HepG2 (cell line): ENCODE results near the gene TASOR2. TPM values are rescaled to one million over a fixed set of nuclear protein-coding genes. Genes with fewer than 3 reads are reported as not detected.
A peak's percentile ranks its signal among the peaks of the same experiment; 100 is the strongest.

ENCODE experiments used
- CEBPG ChIP-seq: IDR thresholded peaks from 2 replicates; pipeline ENCODE4 v1.6.1; 2016
- CHD2 ChIP-seq: IDR thresholded peaks from 2 replicates; pipeline ENCODE4 v1.6.1; 2011; ENCODE audit warnings: low read depth, low read length, improper control_type of control experiment
- CREB1 ChIP-seq, 2 experiments: fragments of 450-650 bp in 1 of 2; IDR thresholded peaks; 2 replicates each; pipeline ENCODE4 v1.6.1; 2016 to 2017; ENCODE audit warnings: control low read depth in 1 of 2, mild to moderate bottlenecking in 1 of 2, missing compliant biosample characterization in 1 of 2, missing genetic modification characterization in 1 of 2
- DPF2 ChIP-seq: sonication (generic); formaldehyde crosslinking; IDR thresholded peaks from 2 replicates; pipeline ENCODE4 v1.4.0; 2020; ENCODE audit warnings: mild to moderate bottlenecking, low read depth, missing genetic modification reagents, borderline replicate concordance
- E2F5 ChIP-seq: sonication (generic); formaldehyde crosslinking; conservative IDR thresholded peaks from 2 replicates; pipeline ENCODE4 v1.4.0; 2020; ENCODE audit warnings: missing genetic modification reagents
- FOXA1 ChIP-seq, 2 experiments: fragments of 450-650 bp in 1 of 2; sonication (generic) in 1 of 2; formaldehyde crosslinking in 1 of 2; IDR thresholded peaks; 2 replicates each; pipeline versions ENCODE4 v1.4.0 to v1.6.1; 2016 to 2020; ENCODE audit warnings: missing genetic modification reagents in 1 of 2
- HMGXB4 ChIP-seq, 2 experiments: sonication (generic) in 1 of 2; formaldehyde crosslinking in 1 of 2; IDR thresholded peaks; 2 replicates each; pipeline versions ENCODE4 v1.4.0 to v1.6.1; 2018 to 2020; ENCODE audit warnings: missing genetic modification reagents in 2 of 2, borderline replicate concordance in 1 of 2, low read depth in 1 of 2, mild to moderate bottlenecking in 1 of 2, missing biosample characterization in 1 of 2
- JUND ChIP-seq: sonication (generic); formaldehyde crosslinking; IDR thresholded peaks from 2 replicates; pipeline ENCODE4 v1.8.0; 2022; ENCODE audit warnings: mild to moderate bottlenecking, missing genetic modification reagents
- KLF12 ChIP-seq: sonication (generic); formaldehyde crosslinking; IDR thresholded peaks from 2 replicates; pipeline ENCODE4 v1.4.0; 2020; ENCODE audit warnings: missing genetic modification reagents, borderline replicate concordance
- MED8 ChIP-seq: sonication (generic); formaldehyde crosslinking; IDR thresholded peaks from 2 replicates; pipeline ENCODE4 v1.8.1; 2023; ENCODE audit warnings: mild to moderate bottlenecking, missing genetic modification reagents; ENCODE audit not compliant: insufficient replicate concordance
- MIER2 ChIP-seq: IDR thresholded peaks from 2 replicates; pipeline ENCODE4 v1.6.1; 2016; ENCODE audit warnings: missing biosample characterization, missing genetic modification reagents
- MTF1 ChIP-seq: sonication (generic); formaldehyde crosslinking; IDR thresholded peaks from 2 replicates; pipeline ENCODE4 v1.5.0; 2020; ENCODE audit warnings: missing genetic modification reagents
- MXI1 ChIP-seq: IDR thresholded peaks from 3 replicates; pipeline ENCODE4 v1.6.1; 2012; ENCODE audit warnings: low read depth, low read length, inconsistent platforms, borderline replicate concordance
- NR1H2 ChIP-seq: sonication (generic); formaldehyde crosslinking; IDR thresholded peaks from 2 replicates; pipeline ENCODE4 v1.8.1; 2022; ENCODE audit warnings: low read depth, missing genetic modification reagents, borderline replicate concordance
- PITX1 ChIP-seq: sonication (generic); formaldehyde crosslinking; IDR thresholded peaks from 2 replicates; pipeline ENCODE4 v1.5.1; 2020; ENCODE audit warnings: mild to moderate bottlenecking, missing genetic modification reagents
- TBX2 ChIP-seq: sonication (generic); formaldehyde crosslinking; IDR thresholded peaks from 2 replicates; pipeline ENCODE4 v1.5.0; 2020; ENCODE audit warnings: missing genetic modification reagents, mild to moderate bottlenecking, borderline replicate concordance
- TFDP1 ChIP-seq: IDR thresholded peaks from 2 replicates; pipeline ENCODE4 v1.6.1; 2016; ENCODE audit warnings: missing compliant biosample characterization, missing genetic modification reagents, borderline replicate concordance
- YEATS4 ChIP-seq: sonication (generic); formaldehyde crosslinking; IDR thresholded peaks from 2 replicates; pipeline ENCODE4 v1.4.0; 2020; ENCODE audit warnings: missing genetic modification reagents, borderline replicate concordance
- ZNF143 ChIP-seq: sonication (generic); formaldehyde crosslinking; IDR thresholded peaks from 2 replicates; pipeline ENCODE4 v1.4.0; 2020; ENCODE audit warnings: missing genetic modification reagents
- ZNF24 ChIP-seq: fragments of 450-650 bp; IDR thresholded peaks from 2 replicates; pipeline ENCODE4 v1.6.1; 2017; ENCODE audit warnings: antibody characterized with exemption, mild to moderate bottlenecking
- ZNF292 ChIP-seq: sonication (generic); formaldehyde crosslinking; IDR thresholded peaks from 2 replicates; pipeline ENCODE4 v1.8.1; 2022; ENCODE audit warnings: mild to moderate bottlenecking, low read depth, missing genetic modification reagents, borderline replicate concordance
- ZNF367 ChIP-seq: sonication (generic); formaldehyde crosslinking; IDR thresholded peaks from 2 replicates; pipeline ENCODE4 v1.4.0; 2020; ENCODE audit warnings: missing genetic modification reagents, borderline replicate concordance
- ZNF468 ChIP-seq: sonication (generic); formaldehyde crosslinking; IDR thresholded peaks from 2 replicates; pipeline ENCODE4 v1.8.0; 2022; ENCODE audit warnings: mild to moderate bottlenecking, moderate library complexity, missing genetic modification reagents
- ZNF768 ChIP-seq: sonication (generic); formaldehyde crosslinking; IDR thresholded peaks from 2 replicates; pipeline ENCODE4 v1.4.0; 2020; ENCODE audit warnings: missing genetic modification reagents
- ZNF775 ChIP-seq: sonication (generic); formaldehyde crosslinking; IDR thresholded peaks from 2 replicates; pipeline ENCODE4 v1.4.0; 2020; ENCODE audit warnings: missing genetic modification reagents, mild to moderate bottlenecking, moderate library complexity, borderline replicate concordance
- ZSCAN31 ChIP-seq: sonication (generic); formaldehyde crosslinking; IDR thresholded peaks from 2 replicates; pipeline ENCODE4 v1.5.0; 2020; ENCODE audit warnings: low read depth, mild to moderate bottlenecking, missing genetic modification reagents
- polyA plus RNA-seq, 8 experiments: library from polyadenylated mRNA; depleted of rRNA in 3 of 8; stranded (reverse) in 7 of 8; unstranded in 1 of 8; fragments of >200 nt; fragmentation: Illumina TruSeq in 4 of 8; extraction: Trizol in 4 of 8; gene quantifications; 2 replicates each; pipeline versions ENCODE4 v1.2.1 to v1.2.3, GENCODE V29; 2011 to 2016; ENCODE audit warnings: low read depth in 4 of 8, missing spikeins in 1 of 8, mixed read lengths in 1 of 8; ENCODE audit not compliant: insufficient read depth in 1 of 8
- total RNA-seq, 5 experiments: library from RNA; depleted of rRNA; stranded (reverse); fragments of >200 nt; fragmentation: Illumina TruSeq; extraction: Trizol; gene quantifications; 2 replicates each; pipeline ENCODE4 v1.2.3, GENCODE V29; 2016; ENCODE audit warnings: low read depth in 1 of 5

Gene TASOR2
- total and polyA plus RNA-seq, 2 of the 13 experiments (the other 11 are each of a cell fraction or from before 2014, with no cell fraction given) = 24.2 to 55.3 TPM

DNA sequence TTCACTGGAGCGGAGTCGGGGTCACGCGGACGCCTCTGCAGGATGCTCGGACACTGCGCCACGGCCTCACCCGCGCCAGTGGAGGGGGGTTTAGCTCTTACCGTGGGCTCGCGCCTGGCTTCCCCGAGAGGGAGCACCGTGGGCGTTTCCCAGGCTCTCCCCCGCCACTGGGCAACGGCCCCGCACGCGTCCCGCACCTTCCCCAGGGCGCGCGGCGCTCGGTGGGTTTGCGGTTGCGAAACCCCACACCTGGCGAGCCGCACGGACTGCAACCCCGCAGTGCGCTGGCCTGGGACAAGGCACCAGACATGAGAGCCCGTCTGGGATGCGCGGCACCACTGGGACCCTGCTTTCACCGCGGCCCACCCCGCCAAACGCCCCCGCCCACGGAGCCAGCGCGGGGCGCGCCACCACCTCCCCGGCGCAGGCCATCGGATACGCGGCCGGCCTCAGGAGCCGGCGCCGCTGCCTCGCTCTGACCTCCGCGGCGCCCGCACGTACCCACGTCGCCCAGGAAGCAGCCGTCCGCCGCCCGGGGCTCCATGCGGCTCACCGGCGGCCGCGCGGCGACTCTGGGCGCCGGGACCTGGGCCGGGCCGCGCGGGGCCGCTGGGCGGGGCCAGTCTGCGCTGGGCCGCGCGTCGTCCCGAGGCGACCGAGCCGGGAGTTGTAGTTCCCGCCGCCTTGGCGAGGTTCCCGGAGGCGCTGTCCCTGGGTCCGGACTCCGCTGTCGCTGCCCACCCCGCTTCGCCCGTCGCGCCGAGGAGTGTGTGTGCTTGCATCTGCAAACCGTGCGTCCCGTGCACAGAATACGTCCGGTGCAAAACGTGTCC is 18.4 kb upstream of the TASOR2 start, which contains the start of gene ASB13 (continued):
- TF ChIP-seq CREB1 (IDR thresholded peaks at IDR 0.05) (peak; percentile 46; the same call in 1 of the 2 replicates), CREB1 (CRISPR knock-in tag; IDR thresholded peaks at IDR 0.05) (no peak), CHD2 (peak; percentile 50; the same call in 1 of the 2 replicates), NR1H2 (CRISPR knock-in tag) (no peak), FOXA1 (IDR thresholded peaks at IDR 0.05) (no peak), FOXA1 (CRISPR knock-in tag; IDR thresholded peaks at IDR 0.05) (no peak), TBX2 (peak; percentile 8; the same call in 1 of the 2 replicates), MXI1 (no peak; the same call in 2 of the 3 replicates), E2F5 (CRISPR knock-in tag) (peak; percentile 52; the same call in 1 of the 2 replicates), ZNF468 (CRISPR knock-in tag) (no peak), TFDP1 (peak; percentile 64; the same call in 1 of the 2 replicates), ZNF292 (peak; percentile 35; the same call in 1 of the 2 replicates), MIER2 (CRISPR knock-in tag) (no peak), ZNF775 (CRISPR knock-in tag) (no peak), MTF1 (0 out of 2 replicates have a peak, but pooled peaks have one; percentile 28), PITX1 (no peak), HMGXB4 (CRISPR knock-in tag; IDR thresholded peaks at IDR 0.05; ENCODE audit: borderline replicate concordance in 1 of 2, low read depth in 1 of 2) (peak in 1 of 2 experiments; percentile 66; a peak in 1 of 4 replicates), ZNF143 (CRISPR knock-in tag) (peak; percentile 84), ZNF367 (no peak), ZSCAN31 (CRISPR knock-in tag) (peak; percentile 10; the same call in 1 of the 2 replicates), CEBPG (CRISPR knock-in tag) (peak; percentile 79), KLF12 (CRISPR knock-in tag) (peak; percentile 81), JUND (0 out of 2 replicates have a peak, but pooled peaks have one; percentile 41), ZNF24 (no peak), DPF2 (CRISPR knock-in tag) (no peak), MED8 (no peak), YEATS4 (CRISPR knock-in tag) (peak; percentile 69), ZNF768 (CRISPR knock-in tag) (peak; percentile 10; the same call in 1 of the 2 replicates)
